GM12878 (cell line): ENCODE data around the gene MFAP4. TPM values are rescaled to one million over a fixed set of nuclear protein-coding genes. Genes with fewer than 3 reads are reported as not detected.

Experiments
- ATAC-seq: fragments of 200-7000 bp; cut with Tn5 transposase; 3 replicates; pipeline ENCODE4 v1.9.1; 2020; ENCODE audit warnings: mild to moderate bottlenecking, moderate library complexity
- BruUV-seq: library from RNA; stranded (reverse); fragments of 400-500 nt; replicated peaks from 2 replicates; lab custom pipeline; 2021; lab: Mats Ljungman, UMichigan
- CTCF ChIA-PET: fragments of 300-600 bp; sonication (Branson Sonifier 250); formaldehyde crosslinking; extraction: SDS; loops from one replicate; lab custom pipeline; 2021; ENCODE audit warnings: inconsistent platforms; lab: Yijun Ruan, JAX
- POLR2A ChIA-PET: fragments of 350-600 bp; formaldehyde crosslinking; extraction: SDS; loops from one replicate; lab custom pipeline; 2021; ENCODE audit warnings: inconsistent platforms; lab: Charles Lee
- RAD21 ChIA-PET: fragments of 300-600 bp; sonication (Branson Sonifier 250); formaldehyde crosslinking; loops from one replicate; lab custom pipeline; 2023; ENCODE audit warnings: antibody characterized with exemption; ENCODE audit not compliant: unreplicated experiment; lab: Charles Lee
- SMC1A ChIA-PET: fragments of 300-600 bp; sonication (Branson Sonifier 250); formaldehyde crosslinking; loops from one replicate; lab custom pipeline; 2023; ENCODE audit not compliant: unreplicated experiment, uncharacterized antibody; lab: Charles Lee
- DNase-seq: peaks from one replicate; pipeline ENCODE4 v3.0.0-alpha.2; 2011; ENCODE audit warnings: low read depth, low spot score
- FAIRE-seq: peaks from 3 replicates; lab custom pipeline; 2011; peaks lifted over from hg19 to GRCh38; lab: Jason Lieb, UNC
- H2AFZ ChIP-seq: 2 replicates; pipeline ENCODE4 v1.6.0; 2011; ENCODE audit warnings: low read depth, low read length, control low read depth; ENCODE audit not compliant: control insufficient read depth
- H3K27ac ChIP-seq: 2 replicates; pipeline ENCODE4 v1.5.1; 2011; ENCODE audit warnings: control low read depth; ENCODE audit not compliant: control insufficient read depth, insufficient read depth
- H3K27me3 ChIP-seq, 2 experiments: replicated peaks in 1 of 2; 2 replicates each; pipeline versions ENCODE4 v1.6.0 to v1.6.1; 2011; ENCODE audit warnings: low read length in 1 of 2; ENCODE audit not compliant: control insufficient read depth in 2 of 2, insufficient read depth in 2 of 2
- H3K36me3 ChIP-seq, 2 experiments: 2 replicates each; pipeline ENCODE4 v1.5.1; 2011; ENCODE audit warnings: low read length in 1 of 2; ENCODE audit not compliant: control insufficient read depth in 2 of 2, insufficient read depth in 2 of 2
- H3K4me1 ChIP-seq: 2 replicates; pipeline ENCODE4 v1.6.1; 2011; ENCODE audit warnings: mild to moderate bottlenecking, low read length, moderate library complexity, mixed read lengths; ENCODE audit not compliant: control insufficient read depth, insufficient read depth
- H3K4me2 ChIP-seq: 2 replicates; pipeline ENCODE4 v1.6.0; 2011; ENCODE audit warnings: control low read depth; ENCODE audit not compliant: control insufficient read depth, insufficient read depth
- H3K4me3 ChIP-seq: fragments of 200-600 bp; sonication (generic); 2 replicates; pipeline ENCODE4 v1.5.1; 2016
- H3K79me2 ChIP-seq: 2 replicates; pipeline ENCODE4 v1.6.0; 2011; ENCODE audit warnings: low read length; ENCODE audit not compliant: control insufficient read depth, insufficient read depth
- H3K9ac ChIP-seq: 2 replicates; pipeline ENCODE4 v1.8.0; 2011; ENCODE audit warnings: low read length, control low read depth, mixed read lengths; ENCODE audit not compliant: control insufficient read depth, insufficient read depth
- H3K9me3 ChIP-seq: replicated peaks from 3 replicates; pipeline ENCODE4 v1.5.1; 2011; ENCODE audit warnings: mild to moderate bottlenecking, low read length; ENCODE audit not compliant: control insufficient read depth, insufficient read depth
- H4K20me1 ChIP-seq: 2 replicates; pipeline ENCODE4 v1.6.0; 2011; ENCODE audit not compliant: control insufficient read depth, insufficient read depth
- BMI1 ChIP-seq: fragments of 450-650 bp; IDR thresholded peaks from 2 replicates; pipeline ENCODE4 v1.6.1; 2016; ENCODE audit warnings: mild to moderate bottlenecking, moderate library complexity, borderline replicate concordance
- BRCA1 ChIP-seq: IDR thresholded peaks from 2 replicates; pipeline ENCODE4 v1.6.1; 2011; ENCODE audit warnings: low read depth, low read length, improper control_type of control experiment
- CEBPZ ChIP-seq: fragments of 150-350 bp; IDR thresholded peaks from 2 replicates; pipeline ENCODE4 v1.6.1; 2016; ENCODE audit warnings: low read depth, low read length
- DPF2 ChIP-seq: fragments of 450-650 bp; IDR thresholded peaks from 2 replicates; pipeline ENCODE4 v1.6.1; 2017; ENCODE audit warnings: mild to moderate bottlenecking
- RAD51 ChIP-seq: fragments of 450-650 bp; IDR thresholded peaks from 2 replicates; pipeline ENCODE4 v1.6.1; 2016; ENCODE audit warnings: moderate library complexity, mild to moderate bottlenecking, inconsistent platforms
- RELB ChIP-seq: fragments of 450-650 bp; IDR thresholded peaks from 2 replicates; pipeline ENCODE4 v1.6.1; 2017; ENCODE audit warnings: low read depth, mild to moderate bottlenecking, moderate library complexity
- ZBTB33 ChIP-seq: fragments of 450-650 bp; IDR thresholded peaks from 2 replicates; pipeline ENCODE4 v1.6.1; 2017; ENCODE audit warnings: mild to moderate bottlenecking
- ZNF207 ChIP-seq: fragments of 450-650 bp; IDR thresholded peaks from 2 replicates; pipeline ENCODE4 v1.6.1; 2014; ENCODE audit warnings: antibody characterized with exemption, mild to moderate bottlenecking, borderline replicate concordance
- ZNF622 ChIP-seq: fragments of 450-650 bp; IDR thresholded peaks from 2 replicates; pipeline ENCODE4 v1.6.1; 2017; ENCODE audit warnings: mild to moderate bottlenecking, inconsistent platforms
- ZNF687 ChIP-seq: fragments of 450-650 bp; IDR thresholded peaks from 2 replicates; pipeline ENCODE4 v1.6.1; 2017; ENCODE audit warnings: mild to moderate bottlenecking, moderate library complexity
- WGBS: methylation state at CpG from one replicate; pipeline ENCODE4 v1.1.6; 2016; ENCODE audit warnings: low lambda C conversion rate; ENCODE audit not compliant: insufficient replicate concordance, insufficient coverage; ENCODE audit errors: missing lambda C conversion rate; 5-methylcytosine and 5-hydroxymethylcytosine counted together
- in situ Hi-C: fragments of 300-500 bp; cut with MboI; formaldehyde crosslinking; loops from 9 replicates; pipeline ENCODE4 v1.14.3; 2018; ENCODE audit warnings: mixed read lengths
- intact Hi-C: fragments of 100-400 bp; cut with micrococcal nuclease; formaldehyde crosslinking; loops from one replicate; pipeline ENCODE4 v1.14.2; 2022; ENCODE audit not compliant: unreplicated experiment
- polyA plus RNA-seq, 11 experiments: library from polyadenylated mRNA; depleted of rRNA in 4 of 11; unstranded in 6 of 11; stranded (reverse) in 5 of 11; fragments of >200 nt; fragmentation: Nextera tagmentation in 4 of 11; fragmentation: Illumina TruSeq in 1 of 11; extraction: Ambion mirVana in 4 of 11; extraction: Trizol in 1 of 11; gene quantifications; 1 replicate in 1 of 11; 2 replicates in 10 of 11; pipeline versions ENCODE4 v1.2.1 to v1.2.3, GENCODE V29; 2011 to 2016; ENCODE audit warnings: inconsistent platforms in 2 of 11, missing spikeins in 2 of 11, low read depth in 1 of 11
- total RNA-seq, 4 experiments: library from RNA; depleted of rRNA in 3 of 4; stranded (reverse); fragments of >200 nt in 3 of 4; fragmentation: Illumina TruSeq in 1 of 4; extraction: Trizol in 1 of 4; gene quantifications; 2 replicates each; pipeline versions ENCODE4 v1.2.1 to v1.2.3, GENCODE V29; 2013 to 2021

The MFAP4 gene
- total and polyA plus RNA-seq, 10 of the 15 experiments (the other 5 are each of a cell fraction or from before 2014, with no cell fraction given), result 0.08 to 0.28 (median 0.09) TPM; not detected in 7

- DNase-seq (peak; percentile 73), ATAC-seq (peak; percentile 95), FAIRE-seq (peak; percentile 89)
- Histone ChIP-seq H2AFZ (peak within 1 kb of the TSS; percentile 98), H4K20me1 (no peaks in the 10 kb centered on the region), H3K9ac (peak within 1 kb of the TSS; percentile 32), H3K4me1 (peaks cover 7% of the 10 kb centered on the region), H3K4me2 (peak within 1 kb of the TSS; percentile 97), H3K4me3 (peak within 1 kb of the TSS; percentile 85), H3K9me3 (no peaks in the 10 kb centered on the region), H3K79me2 (no peaks in the 10 kb centered on the region), H3K27me3 (no peaks in the 10 kb centered on the region; a peak in 2 of 4 replicates), H3K36me3 (no peaks in the 10 kb centered on the region), H3K27ac (no peak within 1 kb of the TSS)
- CTCF ChIA-PET, result interaction anchor here (0.6 to 4.6 kb wide), 37 partner anchors 8 to 1346 kb away, joined by 3 to 66 read pairs (median 4); partner anchors contain the start of gene MAPK7
- BruUV-seq, result no TSS peak
- in situ Hi-C loops (loop anchor here (5.0 kb wide), 1 partner anchor 85 kb away; no protein-coding TSS in a partner anchor), intact Hi-C loops (loop anchor here (1.0 to 10.0 kb wide), 5 partner anchors 85 to 404 kb away; partner anchors contain the start of gene ALDH3A2)
- POLR2A ChIA-PET, result interaction anchor here (0.6 to 1.1 kb wide), 4 partner anchors 15 to 548 kb away, joined by 3 to 5 read pairs (median 3); partner anchors contain the start of gene MAPK7
- WGBS, result under 1% methylated on average over 73 of the region's 83 CpGs
- RAD21 ChIA-PET, result interaction anchor here (0.8 to 4.4 kb wide), 15 partner anchors 8 to 405 kb away, joined by 3 to 35 read pairs (median 4); partner anchors contain the start of gene MAPK7
- SMC1A ChIA-PET, result interaction anchor here (0.7 to 2.2 kb wide), 12 partner anchors 8 to 403 kb away, joined by 3 to 10 read pairs (median 3); partner anchors contain the start of gene MAPK7
- TF ChIP-seq RELB (no peak), ZNF687 (0 out of 2 replicates have a peak, but pooled peaks have one; percentile 12), ZBTB33 (no peak), CEBPZ (no peak), BMI1 (peak; percentile 95), ZNF207 (no peak), ZNF622 (no peak), RAD51 (no peak), BRCA1 (no peak), DPF2 (no peak)
Observed at GRCh38 chr17:19362277-19363113, 24.5 kb downstream of the MFAP4 start, which contains the start of gene B9D1. B9D1 (minus strand) TSS chr17:19362723; CDS start chr17:19362569, 154 bp downstream.
